Measurements from ENCODE around the gene SRGAP1. TPM values are rescaled to one million over a fixed set of nuclear protein-coding genes. Genes with fewer than 3 reads are reported as not detected.

SRGAP1 gene
- total and polyA plus RNA-seq, 8 donors = 9.6 to 15.6 (median 11.7) TPM

GRCh38 chr12:63924781-63925180 is 80.3 kb downstream of the SRGAP1 start:
- ATAC-seq (no peak), DNase-seq (no peak)
- intact Hi-C loops (cut with DNase I) = no loop called here
- TF ChIP-seq CTCF (IDR thresholded peaks at IDR 0.05) = no peak
- Histone ChIP-seq H3K4me3 (no peak overlapping the region), H3K36me3 (no peaks in the 10 kb centered on the region), H3K27me3 (no peaks in the 10 kb centered on the region), H3K4me1 (no peaks in the 10 kb centered on the region), H3K9me3 (no peaks in the 10 kb centered on the region), H3K27ac (no peak overlapping the region)

GRCh38 chr12:63927511-63927910 is 83.0 kb downstream of the SRGAP1 start:
- DNase-seq (no peak), ATAC-seq (no peak)
- H3K27me3 ChIP-seq = no peaks in the 10 kb centered on the region
- intact Hi-C loops (cut with DNase I) = no loop called here
- H3K36me3 ChIP-seq = no peaks in the 10 kb centered on the region
- no peak overlapping the region for H3K4me3 ChIP-seq
- no peaks in the 10 kb centered on the region for H3K4me1 ChIP-seq
- no peak for TF ChIP-seq CTCF (IDR thresholded peaks at IDR 0.05)
- no peak overlapping the region for H3K27ac ChIP-seq
- H3K9me3 ChIP-seq = no peaks in the 10 kb centered on the region

GRCh38 chr12:63928305-63928704 is 83.8 kb downstream of the SRGAP1 start:
- no peaks in the 10 kb centered on the region for H3K27me3 ChIP-seq
- H3K9me3 ChIP-seq = no peaks in the 10 kb centered on the region
- no peak overlapping the region for H3K4me3 ChIP-seq
- no peak for TF ChIP-seq CTCF (IDR thresholded peaks at IDR 0.05)
- H3K4me1 ChIP-seq = no peaks in the 10 kb centered on the region
- no peaks in the 10 kb centered on the region for H3K36me3 ChIP-seq
- H3K27ac ChIP-seq = no peak overlapping the region
- ATAC-seq = no peak
- intact Hi-C loops (cut with DNase I) = no loop called here
- DNase-seq = no peak

- Histone ChIP-seq H3K27me3 (no peaks in the 10 kb centered on the region), H3K9me3 (no peaks in the 10 kb centered on the region), H3K4me3 (no peak overlapping the region), H3K36me3 (no peaks in the 10 kb centered on the region), H3K4me1 (no peaks in the 10 kb centered on the region), H3K27ac (no peak overlapping the region)
- intact Hi-C loops (cut with DNase I) = no loop called here
- DNase-seq (no peak), ATAC-seq (no peak)
- no peak for TF ChIP-seq CTCF (IDR thresholded peaks at IDR 0.05)
These were observed 84.9 kb downstream of the SRGAP1 start for GRCh38 chr12:63929426-63929825.

- peak; percentile 32 for ATAC-seq
- TF ChIP-seq CTCF (IDR thresholded peaks at IDR 0.05) = no peak
These were observed 86.5 kb downstream of the SRGAP1 start for GRCh38 chr12:63930971-63931370.

More at GRCh38 chr12:63930971-63931370, 86.5 kb downstream of the SRGAP1 start:
- H3K4me1 ChIP-seq = no peaks in the 10 kb centered on the region
- H3K36me3 ChIP-seq = no peaks in the 10 kb centered on the region
- no peaks in the 10 kb centered on the region for H3K27me3 ChIP-seq
- no peak overlapping the region for H3K27ac ChIP-seq
- intact Hi-C loops (cut with DNase I) = no loop called here
- no peak for DNase-seq
- H3K4me3 ChIP-seq = no peak overlapping the region
- no peaks in the 10 kb centered on the region for H3K9me3 ChIP-seq
